Gastroesophageal sphincter (tissue), 3 donors: ENCODE data around the gene CBLB.

Experiments used
- EP300 ChIP-seq: sonication (generic); formaldehyde crosslinking; IDR thresholded peaks from one replicate; pipeline ENCODE4 v1.6.1; 2017; ENCODE audit warnings: antibody characterized with exemption, mild to moderate bottlenecking
- POLR2A ChIP-seq, 2 donors: fragments of 450-650 bp; IDR thresholded peaks; one replicate each; pipeline ENCODE4 v1.6.1; 2017; ENCODE audit warnings: antibody characterized with exemption in 2 of 2, mild to moderate bottlenecking in 2 of 2, moderate library complexity in 1 of 2
- POLR2AphosphoS5 ChIP-seq: sonication (generic); formaldehyde crosslinking; IDR thresholded peaks from one replicate; pipeline ENCODE4 v1.6.1; 2017; ENCODE audit warnings: antibody characterized with exemption
- TF ChIP-seq, protein P1 (sequence below), 4 experiments: fragments of 200-600 bp in 2 of 4; fragments of 450-650 bp in 2 of 4; sonication (generic) in 1 of 4; IDR thresholded peaks; one replicate each; pipeline ENCODE4 v1.5.1; 2017 to 2019; ENCODE audit warnings: antibody characterized with exemption in 4 of 4, mild to moderate bottlenecking in 2 of 4, moderate library complexity in 2 of 4

DNA sequence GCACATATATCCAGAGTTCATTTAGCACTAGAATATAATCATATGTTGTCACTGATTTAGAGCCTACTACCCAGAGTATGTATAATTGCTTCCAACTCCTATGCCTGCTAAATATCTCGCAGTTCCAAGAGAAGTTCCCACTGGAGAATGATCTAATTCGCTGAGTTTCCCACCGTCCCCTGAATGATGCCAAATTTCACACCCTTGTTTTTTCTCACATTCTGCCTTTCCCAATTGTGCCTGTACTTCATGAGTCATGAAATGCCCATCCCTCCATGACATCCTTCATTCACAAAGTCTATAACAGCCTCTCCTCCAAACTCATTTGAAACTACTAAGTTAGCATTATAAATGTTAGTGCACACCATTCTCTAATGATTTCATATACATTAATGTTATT is 177.2 kb downstream of the CBLB start:
- TF ChIP-seq, protein P1, sequence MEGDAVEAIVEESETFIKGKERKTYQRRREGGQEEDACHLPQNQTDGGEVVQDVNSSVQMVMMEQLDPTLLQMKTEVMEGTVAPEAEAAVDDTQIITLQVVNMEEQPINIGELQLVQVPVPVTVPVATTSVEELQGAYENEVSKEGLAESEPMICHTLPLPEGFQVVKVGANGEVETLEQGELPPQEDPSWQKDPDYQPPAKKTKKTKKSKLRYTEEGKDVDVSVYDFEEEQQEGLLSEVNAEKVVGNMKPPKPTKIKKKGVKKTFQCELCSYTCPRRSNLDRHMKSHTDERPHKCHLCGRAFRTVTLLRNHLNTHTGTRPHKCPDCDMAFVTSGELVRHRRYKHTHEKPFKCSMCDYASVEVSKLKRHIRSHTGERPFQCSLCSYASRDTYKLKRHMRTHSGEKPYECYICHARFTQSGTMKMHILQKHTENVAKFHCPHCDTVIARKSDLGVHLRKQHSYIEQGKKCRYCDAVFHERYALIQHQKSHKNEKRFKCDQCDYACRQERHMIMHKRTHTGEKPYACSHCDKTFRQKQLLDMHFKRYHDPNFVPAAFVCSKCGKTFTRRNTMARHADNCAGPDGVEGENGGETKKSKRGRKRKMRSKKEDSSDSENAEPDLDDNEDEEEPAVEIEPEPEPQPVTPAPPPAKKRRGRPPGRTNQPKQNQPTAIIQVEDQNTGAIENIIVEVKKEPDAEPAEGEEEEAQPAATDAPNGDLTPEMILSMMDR (IDR thresholded peaks at IDR 0.05), result no peak
- TF ChIP-seq POLR2A (IDR thresholded peaks at IDR 0.05) (no peak), EP300 (no peak), POLR2AphosphoS5 (peak; percentile 29)
